GM19023 (cell line): Measurements from ENCODE around the gene DNAH17.

Experiments
- ATAC-seq: cut with Tn5 transposase; IDR thresholded peaks from one replicate; pipeline ENCODE4 v1.9.1; 2021; ENCODE audit warnings: mild to moderate bottlenecking, moderate library complexity; ENCODE audit not compliant: unreplicated experiment

The DNAH17 gene

GRCh38 chr17:78576389-78577112 lies 645 bp downstream of the DNAH17 start:
- ATAC-seq, result no peak

- no peak for ATAC-seq
Observed at GRCh38 chr17:78575899-78576298, 1.3 kb downstream of the DNAH17 start.

- no peak for ATAC-seq
Observed at GRCh38 chr17:78575340-78575739, 1.9 kb downstream of the DNAH17 start.

- no peak for ATAC-seq
Observed at GRCh38 chr17:78573955-78574354, 3.2 kb downstream of the DNAH17 start.

- ATAC-seq, result no peak
Observed at GRCh38 chr17:78572239-78573205, 4.7 kb downstream of the DNAH17 start.

- ATAC-seq, result no peak
Observed at GRCh38 chr17:78571329-78571728, 5.9 kb downstream of the DNAH17 start.

- no peak for ATAC-seq
Observed at GRCh38 chr17:78568494-78569115, 8.6 kb downstream of the DNAH17 start.

GRCh38 chr17:78567991-78568390 lies 9.2 kb downstream of the DNAH17 start:
- no peak for ATAC-seq

GRCh38 chr17:78566947-78567346 lies 10.2 kb downstream of the DNAH17 start:
- ATAC-seq, result no peak

- ATAC-seq, result no peak
Observed at GRCh38 chr17:78563189-78564145, 13.7 kb downstream of the DNAH17 start.

GRCh38 chr17:78562734-78563133 lies 14.5 kb downstream of the DNAH17 start:
- ATAC-seq, result no peak

- ATAC-seq, result no peak
Observed at GRCh38 chr17:78561166-78561565, 16.0 kb downstream of the DNAH17 start.

GRCh38 chr17:78560731-78561130 lies 16.5 kb downstream of the DNAH17 start:
- no peak for ATAC-seq

GRCh38 chr17:78559749-78560368 lies 17.3 kb downstream of the DNAH17 start:
- no peak for ATAC-seq

GRCh38 chr17:78558989-78559388 lies 18.2 kb downstream of the DNAH17 start:
- no peak for ATAC-seq

- ATAC-seq, result no peak
Observed at GRCh38 chr17:78558181-78558850, 18.9 kb downstream of the DNAH17 start.

- ATAC-seq, result no peak
Observed at GRCh38 chr17:78557598-78558039, 19.6 kb downstream of the DNAH17 start.

GRCh38 chr17:78556812-78557211 lies 20.4 kb downstream of the DNAH17 start:
- ATAC-seq, result no peak

- ATAC-seq, result no peak
Observed at GRCh38 chr17:78555746-78556401, 21.3 kb downstream of the DNAH17 start.
